Measurements from ENCODE around the gene BTBD9.

Gene BTBD9

DNA sequence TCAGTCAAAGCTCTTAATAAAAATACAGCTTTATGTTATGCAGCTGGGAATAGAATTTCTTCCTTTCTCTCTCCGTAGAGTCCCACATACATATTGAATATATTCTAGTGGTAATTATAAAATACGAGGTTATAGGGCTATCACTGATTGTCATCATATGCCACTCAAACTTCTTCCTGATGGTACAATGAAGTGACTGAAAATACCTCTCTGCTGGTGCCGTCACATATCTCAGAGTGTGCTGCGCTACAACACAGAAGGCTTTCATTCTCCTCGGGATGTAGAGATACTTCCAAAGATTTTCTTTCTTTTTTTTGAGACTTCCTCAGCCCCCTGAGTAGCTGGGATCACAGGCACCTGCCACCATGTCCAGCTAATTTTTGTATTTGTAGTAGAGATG is 249.9 kb downstream of the BTBD9 start:
- TF ChIP-seq, protein P1, sequence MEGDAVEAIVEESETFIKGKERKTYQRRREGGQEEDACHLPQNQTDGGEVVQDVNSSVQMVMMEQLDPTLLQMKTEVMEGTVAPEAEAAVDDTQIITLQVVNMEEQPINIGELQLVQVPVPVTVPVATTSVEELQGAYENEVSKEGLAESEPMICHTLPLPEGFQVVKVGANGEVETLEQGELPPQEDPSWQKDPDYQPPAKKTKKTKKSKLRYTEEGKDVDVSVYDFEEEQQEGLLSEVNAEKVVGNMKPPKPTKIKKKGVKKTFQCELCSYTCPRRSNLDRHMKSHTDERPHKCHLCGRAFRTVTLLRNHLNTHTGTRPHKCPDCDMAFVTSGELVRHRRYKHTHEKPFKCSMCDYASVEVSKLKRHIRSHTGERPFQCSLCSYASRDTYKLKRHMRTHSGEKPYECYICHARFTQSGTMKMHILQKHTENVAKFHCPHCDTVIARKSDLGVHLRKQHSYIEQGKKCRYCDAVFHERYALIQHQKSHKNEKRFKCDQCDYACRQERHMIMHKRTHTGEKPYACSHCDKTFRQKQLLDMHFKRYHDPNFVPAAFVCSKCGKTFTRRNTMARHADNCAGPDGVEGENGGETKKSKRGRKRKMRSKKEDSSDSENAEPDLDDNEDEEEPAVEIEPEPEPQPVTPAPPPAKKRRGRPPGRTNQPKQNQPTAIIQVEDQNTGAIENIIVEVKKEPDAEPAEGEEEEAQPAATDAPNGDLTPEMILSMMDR (IDR thresholded peaks at IDR 0.05; ENCODE audit: low read length, missing control alignments) = no peak
- DNase-seq (ENCODE audit: low read depth) = no peak
- no peak overlapping the region for H3K4me3 ChIP-seq (replicated peaks; ENCODE audit: low read depth, low read length)

DNA sequence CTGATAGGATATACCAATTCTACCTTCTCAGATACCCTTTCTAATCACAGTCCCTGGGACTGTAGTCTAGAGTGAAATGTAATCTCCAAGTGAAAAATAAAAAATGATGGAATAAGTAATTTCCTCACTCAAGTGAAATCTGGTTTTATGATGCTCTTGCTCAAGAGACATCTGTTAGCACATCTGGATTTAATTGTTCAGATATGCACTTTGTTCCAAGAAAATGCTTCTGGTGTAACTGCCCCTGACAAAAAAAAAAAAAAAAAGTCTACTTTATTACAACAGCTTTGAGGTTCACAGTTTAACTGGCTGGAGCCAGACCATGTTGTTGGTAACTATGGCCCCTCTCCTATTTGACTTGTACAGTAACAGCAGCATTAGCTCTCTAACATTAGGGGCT is 251.8 kb downstream of the BTBD9 start:
- H3K4me3 ChIP-seq (replicated peaks; ENCODE audit: low read depth, low read length) = no peak overlapping the region
- DNase-seq (ENCODE audit: low read depth) = peak; percentile 66
- TF ChIP-seq, protein P1 (IDR thresholded peaks at IDR 0.05; ENCODE audit: low read length, missing control alignments) = no peak

DNA sequence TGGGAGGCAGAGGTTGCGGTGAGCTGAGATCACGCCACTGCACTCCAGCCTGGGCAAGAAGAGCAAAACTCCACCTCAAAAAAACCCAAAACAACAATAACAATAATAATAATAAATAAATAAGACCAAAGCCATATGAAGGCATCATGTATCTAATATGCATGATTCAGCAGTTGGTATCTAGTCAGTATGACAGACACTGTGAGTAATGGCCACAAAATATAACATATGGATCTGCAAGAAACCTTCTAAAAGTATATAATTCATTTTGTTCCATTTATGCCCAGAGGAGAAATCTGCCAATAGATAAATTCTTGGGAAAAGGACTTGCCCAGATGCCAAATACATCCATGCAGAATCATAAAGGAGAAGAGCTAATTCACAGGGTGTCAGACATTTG is 252.3 kb downstream of the BTBD9 start:
- H3K4me3 ChIP-seq (replicated peaks; ENCODE audit: low read depth, low read length) = no peak overlapping the region
- TF ChIP-seq, protein P1 (IDR thresholded peaks at IDR 0.05; ENCODE audit: low read length, missing control alignments) = no peak
- no peak for DNase-seq (ENCODE audit: low read depth)

DNA sequence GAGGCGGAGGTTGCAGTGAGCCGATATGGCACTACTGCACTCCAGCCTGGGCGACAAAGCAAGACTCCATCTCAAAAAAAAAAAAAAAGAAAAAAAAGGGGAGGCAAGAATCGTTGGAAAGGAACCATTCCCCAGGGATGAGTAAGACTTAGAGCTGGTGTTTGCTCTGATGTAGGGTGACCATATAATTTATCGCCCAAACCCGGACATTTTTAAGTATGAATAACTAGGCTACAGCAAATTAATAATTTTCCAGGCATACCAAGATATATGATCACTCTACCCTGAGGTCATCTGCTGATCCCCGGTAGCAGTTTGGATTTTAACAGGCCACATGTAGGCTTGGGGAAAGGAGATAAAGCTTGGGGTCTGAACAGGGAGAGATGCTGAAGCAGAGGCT is 260.9 kb downstream of the BTBD9 start:
- no peak for DNase-seq (ENCODE audit: low read depth)
- TF ChIP-seq, protein P1 (IDR thresholded peaks at IDR 0.05; ENCODE audit: low read length, missing control alignments) = no peak
- no peak overlapping the region for H3K4me3 ChIP-seq (replicated peaks; ENCODE audit: low read depth, low read length)

DNA sequence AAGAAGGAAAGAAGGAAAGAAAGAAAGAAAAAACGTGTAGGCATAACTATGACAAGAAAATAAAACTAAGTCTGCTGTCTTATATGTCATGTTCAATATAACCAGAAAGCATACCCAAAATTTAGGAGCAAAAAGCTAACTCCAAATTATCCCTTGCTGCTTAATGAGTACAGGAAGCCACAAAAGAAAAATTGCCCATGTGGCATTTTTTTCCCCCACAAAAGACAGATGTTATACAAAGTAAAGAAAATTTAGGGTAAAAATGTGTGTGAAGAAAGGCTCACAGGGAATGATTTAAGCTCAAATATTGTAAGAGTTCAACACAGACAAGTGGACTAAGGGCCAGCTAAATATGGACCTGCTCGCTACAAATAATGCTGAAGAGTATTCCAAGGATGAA is 263.8 kb downstream of the BTBD9 start:
- no peak for DNase-seq (ENCODE audit: low read depth)
- H3K4me3 ChIP-seq (replicated peaks; ENCODE audit: low read depth, low read length) = no peak overlapping the region
- TF ChIP-seq, protein P1 (IDR thresholded peaks at IDR 0.05; ENCODE audit: low read length, missing control alignments) = no peak

DNA sequence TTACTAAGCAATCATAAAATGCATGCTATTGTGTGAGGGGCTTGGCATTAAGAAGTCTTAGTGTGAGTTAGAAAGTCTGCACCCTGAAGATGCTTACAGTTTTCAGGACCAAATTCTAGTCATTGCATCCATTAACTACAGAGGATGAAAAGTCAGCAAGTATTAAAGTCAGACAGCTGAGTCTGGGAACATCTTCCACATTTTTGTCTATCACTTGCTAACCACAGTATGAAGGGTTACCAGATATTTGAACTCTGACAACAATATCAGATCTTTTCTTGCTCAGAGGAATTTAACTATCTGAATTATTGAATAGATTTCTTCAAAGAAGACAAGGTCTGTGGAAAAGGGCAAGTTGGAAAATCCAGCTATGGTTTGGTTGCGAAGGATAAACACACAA is 264.4 kb downstream of the BTBD9 start:
- no peak for DNase-seq (ENCODE audit: low read depth)
- TF ChIP-seq, protein P1 (IDR thresholded peaks at IDR 0.05; ENCODE audit: low read length, missing control alignments) = no peak
- no peak overlapping the region for H3K4me3 ChIP-seq (replicated peaks; ENCODE audit: low read depth, low read length)

DNA sequence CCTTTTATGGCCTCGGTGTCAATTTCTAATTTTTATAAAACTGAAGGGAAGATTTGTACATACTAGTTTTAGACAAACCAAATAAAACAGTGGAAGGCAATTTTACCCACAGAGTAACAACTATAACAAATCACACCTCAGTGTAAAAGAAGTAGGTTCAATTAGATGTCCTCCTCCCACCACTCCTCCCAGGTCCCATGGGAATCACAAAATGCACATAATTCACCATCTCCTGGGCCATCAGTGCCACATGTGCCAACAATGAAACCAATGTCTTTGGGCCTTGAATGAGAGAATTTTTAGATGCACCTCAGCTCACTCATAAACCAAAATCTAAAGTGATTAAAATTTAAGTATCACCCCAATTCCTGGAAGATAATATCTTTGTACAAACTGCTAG is 267.8 kb downstream of the BTBD9 start:
- TF ChIP-seq, protein P1 (IDR thresholded peaks at IDR 0.05; ENCODE audit: low read length, missing control alignments) = no peak
- no peak for DNase-seq (ENCODE audit: low read depth)

More for the DNA sequence above, 267.8 kb downstream of the BTBD9 start:
- no peak overlapping the region for H3K4me3 ChIP-seq (replicated peaks; ENCODE audit: low read depth, low read length)

All from fibroblast of pulmonary artery (primary cell).